Measurements from ENCODE around the gene TIGD6. TPM values are rescaled to one million over a fixed set of nuclear protein-coding genes. Genes with fewer than 3 reads are reported as not detected.

TIGD6 gene
- total RNA-seq, 1 experiment from 2014 or later = 2.1 TPM

- no peak for ATAC-seq
These were observed 4.9 kb downstream of the TIGD6 start for GRCh38 chr5:149995385-149996204.

GRCh38 chr5:149993471-149993870, 7.0 kb downstream of the TIGD6 start:
- Mint-ChIP-seq H3K27ac (no peak overlapping the region), H3K9me3 (no peaks in the 10 kb centered on the region), H3K4me3 (no peak overlapping the region), H3K36me3 (no peaks in the 10 kb centered on the region), H3K27me3 (ENCODE audit: low read depth) (no peaks in the 10 kb centered on the region), H3K4me1 (no peaks in the 10 kb centered on the region)
- POLR2A ChIA-PET = no interaction called here
- DNase-seq (ENCODE audit: low spot score) = no peak
- ATAC-seq = no peak
- no peak for TF ChIP-seq EMX1 (CRISPR knock-in tag; IDR thresholded peaks at IDR 0.05)
- TF ChIP-seq ZNF423 (CRISPR knock-in tag; IDR thresholded peaks at IDR 0.05) = no peak
- TF ChIP-seq ZNF121 (CRISPR knock-in tag; IDR thresholded peaks at IDR 0.05) = 0 out of 2 replicates have a peak, but pooled peaks have one; percentile 22
- CTCF ChIA-PET = interaction anchor here (1.0 to 5.2 kb wide), 8 partner anchors 32 to 357 kb away, joined by 3 to 76 read pairs (median 6); partner anchors contain the start of gene SLC26A2

More at GRCh38 chr5:149995385-149996204, 4.9 kb downstream of the TIGD6 start:
- Mint-ChIP-seq H3K4me1 (peaks cover 12% of the 10 kb centered on the region), H3K27ac (no peak overlapping the region), H3K9me3 (no peaks in the 10 kb centered on the region), H3K36me3 (no peaks in the 10 kb centered on the region), H3K4me3 (no peak overlapping the region), H3K27me3 (ENCODE audit: low read depth) (no peaks in the 10 kb centered on the region)
- DNase-seq (ENCODE audit: low spot score) = no peak
- ChIA-PET POLR2A (no interaction called here), CTCF (no interaction called here)
- TF ChIP-seq CREB1 (CRISPR knock-in tag; IDR thresholded peaks at IDR 0.05) (no peak), CDX4 (CRISPR knock-in tag; IDR thresholded peaks at IDR 0.05; ENCODE audit: borderline replicate concordance) (no peak), USF2 (CRISPR knock-in tag; IDR thresholded peaks at IDR 0.05) (no peak), ELF4 (CRISPR knock-in tag; IDR thresholded peaks at IDR 0.05; ENCODE audit: low read depth) (no peak), ZNF232 (CRISPR knock-in tag; IDR thresholded peaks at IDR 0.05) (no peak), HMGXB4 (CRISPR knock-in tag; IDR thresholded peaks at IDR 0.05) (no peak), ZNF281 (CRISPR knock-in tag; IDR thresholded peaks at IDR 0.05) (no peak), SP1 (CRISPR knock-in tag; conservative IDR thresholded peaks at IDR 0.05) (no peak)

GRCh38 chr5:149990518-149991376, 9.7 kb downstream of the TIGD6 start:
- no peaks in the 10 kb centered on the region for H3K4me1 Mint-ChIP-seq
- no peaks in the 10 kb centered on the region for H3K9me3 Mint-ChIP-seq
- ATAC-seq (peak; percentile 94), DNase-seq (ENCODE audit: low spot score) (peak; percentile 74)
- ChIA-PET CTCF (interaction anchor here (0.5 to 5.2 kb wide), 48 partner anchors 8 to 372 kb away, joined by 3 to 76 read pairs (median 4); partner anchors contain the start of genes HMGXB3, SLC26A2 and TIGD6), POLR2A (no interaction called here)
- no peaks in the 10 kb centered on the region for H3K27me3 Mint-ChIP-seq (ENCODE audit: low read depth)
- no peaks in the 10 kb centered on the region for H3K36me3 Mint-ChIP-seq
- no peak for TF ChIP-seq KAT7 (CRISPR knock-in tag; IDR thresholded peaks at IDR 0.05; ENCODE audit: borderline replicate concordance)
- TF ChIP-seq CTCF (IDR thresholded peaks at IDR 0.05) = peak; percentile 88
- no peak for TF ChIP-seq ZMAT4 (CRISPR knock-in tag; IDR thresholded peaks at IDR 0.05)
- TF ChIP-seq ELF4 (CRISPR knock-in tag; IDR thresholded peaks at IDR 0.05; ENCODE audit: low read depth) = no peak
- no peak overlapping the region for H3K4me3 Mint-ChIP-seq
- no peak overlapping the region for H3K27ac Mint-ChIP-seq

Measured in WTC11 (cell line).